Measurements from ENCODE around the gene BAIAP2. TPM values are rescaled to one million over a fixed set of nuclear protein-coding genes. Genes with fewer than 3 reads are reported as not detected.

The BAIAP2 gene
- total RNA-seq, 3 donors from 2014 or later: 21.0 to 47.0 (median 37.6) TPM

- no peak overlapping the region for H3K27ac ChIP-seq
- H3K4me1 ChIP-seq: peaks cover 6 to 11% of the 10 kb centered on the region in 2 donors
- no peak for TF ChIP-seq POLR2A (IDR thresholded peaks at IDR 0.05)
- TF ChIP-seq CTCF (IDR thresholded peaks at IDR 0.05): no peak
- TF ChIP-seq POLR2AphosphoS5 (IDR thresholded peaks at IDR 0.05): no peak
- intact Hi-C loops (cut with DNase I; ENCODE audit: low total_unique reads): no loop called here
- no peak overlapping the region for H3K4me3 ChIP-seq
- H3K36me3 ChIP-seq: peaks cover 12% of the 10 kb centered on the region
- no peaks in the 10 kb centered on the region for H3K9me3 ChIP-seq
- H3K27me3 ChIP-seq: peaks cover 6 to 20% of the 10 kb centered on the region in 2 donors
- DNase-seq (ENCODE audit: low spot score in 2 of 2): no peak
Observed at GRCh38 chr17:81000631-81001357, 34.2 kb upstream of the BAIAP2 start.

DNA sequence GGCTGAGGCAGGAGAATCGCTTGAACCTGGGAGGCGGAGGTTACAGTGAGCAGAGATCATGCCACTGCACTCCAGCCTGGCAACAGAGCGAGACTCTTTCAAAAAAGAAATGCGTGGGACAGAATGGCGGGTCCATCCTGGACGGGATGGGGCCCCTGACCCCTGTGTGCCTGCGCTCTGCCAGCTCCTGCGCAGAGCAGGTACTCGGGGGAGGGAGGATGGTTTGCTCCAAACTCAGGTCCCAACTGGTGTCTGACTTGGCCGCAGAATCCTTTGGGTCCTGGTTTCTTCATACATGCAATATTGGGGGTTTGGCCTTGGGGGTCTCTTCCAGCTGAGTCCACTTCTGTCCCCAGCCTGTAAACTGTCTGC, 33.0 kb upstream of the BAIAP2 start:
- H3K4me1 ChIP-seq: peaks cover 6 to 11% of the 10 kb centered on the region in 2 donors
- H3K27ac ChIP-seq: no peak overlapping the region
- no peak for DNase-seq (ENCODE audit: low spot score in 2 of 2)
- H3K9me3 ChIP-seq: no peaks in the 10 kb centered on the region
- intact Hi-C loops (cut with DNase I; ENCODE audit: low total_unique reads): no loop called here
- peaks cover 12% of the 10 kb centered on the region for H3K36me3 ChIP-seq
- TF ChIP-seq POLR2A (IDR thresholded peaks at IDR 0.05): no peak
- no peak for TF ChIP-seq CTCF (IDR thresholded peaks at IDR 0.05)
- TF ChIP-seq POLR2AphosphoS5 (IDR thresholded peaks at IDR 0.05): no peak
- no peak overlapping the region for H3K4me3 ChIP-seq
- peaks cover 6 to 20% of the 10 kb centered on the region in 2 donors for H3K27me3 ChIP-seq

DNA sequence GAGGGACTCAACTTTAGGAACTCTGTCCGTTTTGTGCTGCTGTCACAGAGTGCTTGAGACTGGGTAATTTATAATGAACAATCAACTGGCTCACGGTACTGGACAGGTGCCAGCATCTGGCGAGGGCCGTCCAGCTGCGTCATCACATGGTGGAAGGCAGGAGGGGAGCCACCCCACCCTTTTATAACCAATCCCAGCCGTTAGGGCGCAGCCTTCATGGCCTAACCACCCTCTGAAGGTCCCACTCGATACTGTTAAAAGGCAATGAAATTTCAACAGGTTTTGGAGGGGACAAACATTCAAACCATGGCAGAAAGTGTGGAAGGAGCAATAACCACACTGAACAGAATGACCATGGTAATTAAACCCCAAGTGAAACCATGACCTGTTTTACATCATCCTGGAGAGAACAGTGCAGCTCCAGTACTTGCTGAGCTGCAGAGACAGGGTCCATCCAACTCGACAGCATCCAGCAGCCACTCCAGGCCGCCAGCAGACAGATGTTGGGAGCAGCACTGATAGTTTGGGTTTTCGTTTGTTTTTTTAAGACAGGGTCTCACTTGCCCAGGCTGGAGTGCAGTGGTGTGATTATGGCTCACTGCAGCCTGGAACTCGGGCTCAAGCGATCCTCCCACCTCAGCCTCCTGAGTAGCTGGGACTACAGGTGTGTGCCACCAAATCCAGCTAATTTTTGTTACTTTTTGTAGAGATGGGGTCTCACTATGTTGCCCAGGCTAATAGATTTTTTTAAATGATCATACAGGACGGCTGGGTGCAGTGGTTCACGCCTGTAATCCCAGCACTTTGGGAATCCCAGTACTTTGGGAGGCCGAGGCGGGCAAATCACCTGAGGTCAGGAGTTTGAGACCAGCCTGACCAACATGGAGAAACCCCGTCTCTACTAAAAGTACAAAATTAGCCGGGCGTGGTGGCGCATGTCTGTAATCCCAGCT, 32.3 kb upstream of the BAIAP2 start:
- intact Hi-C loops (cut with DNase I; ENCODE audit: low total_unique reads): no loop called here

GRCh38 chr17:81003711-81004475, 31.1 kb upstream of the BAIAP2 start:
- TF ChIP-seq POLR2AphosphoS5 (IDR thresholded peaks at IDR 0.05) (no peak), CTCF (IDR thresholded peaks at IDR 0.05) (no peak)
- no peak for DNase-seq (ENCODE audit: low spot score in 2 of 2)
- Histone ChIP-seq H3K27me3 (peaks cover 6 to 20% of the 10 kb centered on the region in 2 donors), H3K27ac (no peak overlapping the region), H3K4me3 (peak overlapping the region; percentile 3 to 60 (median 23)), H3K4me1 (peaks cover 6 to 11% of the 10 kb centered on the region in 2 donors), H3K36me3 (no peaks in the 10 kb centered on the region), H3K9me3 (no peaks in the 10 kb centered on the region)
- intact Hi-C loops (cut with DNase I; ENCODE audit: low total_unique reads): no loop called here

More for the DNA sequence above, 32.3 kb upstream of the BAIAP2 start:
- H3K27me3 ChIP-seq: peaks cover 6 to 20% of the 10 kb centered on the region in 2 donors
- H3K4me1 ChIP-seq: peaks cover 6 to 11% of the 10 kb centered on the region in 2 donors
- no peak overlapping the region for H3K27ac ChIP-seq
- no peak overlapping the region for H3K4me3 ChIP-seq
- no peak for DNase-seq (ENCODE audit: low spot score in 2 of 2)
- no peak for TF ChIP-seq POLR2A (IDR thresholded peaks at IDR 0.05)
- TF ChIP-seq CTCF (IDR thresholded peaks at IDR 0.05): no peak
- no peak for TF ChIP-seq POLR2AphosphoS5 (IDR thresholded peaks at IDR 0.05)
- H3K36me3 ChIP-seq: peaks cover 8% of the 10 kb centered on the region
- H3K9me3 ChIP-seq: no peaks in the 10 kb centered on the region

Data from breast epithelium (tissue), 4 donors.